ENCODE measurements around the gene ZNF169. TPM values are rescaled to one million over a fixed set of nuclear protein-coding genes. Genes with fewer than 3 reads are reported as not detected.

The ZNF169 gene
- total and polyA plus RNA-seq, 4 donors, result 0.75 to 4.6 (median 1.4) TPM

DNA sequence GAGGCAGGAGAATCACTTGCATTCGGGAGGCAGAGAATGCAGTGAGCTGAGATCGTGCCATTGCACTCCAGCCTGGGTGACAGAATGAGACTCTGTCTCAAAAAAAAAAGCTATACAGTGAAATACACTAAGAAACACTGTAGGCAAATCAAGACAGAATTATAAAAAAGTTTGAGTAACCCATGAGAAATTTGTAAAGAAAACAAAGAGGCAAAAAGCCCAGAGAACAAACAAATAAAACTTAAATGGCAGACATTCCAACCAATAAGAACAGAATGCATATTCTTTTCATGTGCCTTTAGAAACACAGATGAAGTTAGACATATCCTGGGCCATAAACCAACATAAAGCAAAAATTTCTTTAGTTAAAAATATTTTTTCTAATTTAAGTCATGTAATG lies 30.6 kb downstream of the ZNF169 start:
- Histone ChIP-seq H3K4me3 (ENCODE audit: low read depth in 1 of 3, low read length in 3 of 3) (no peak overlapping the region), H3K27ac (ENCODE audit: low read depth in 1 of 2, low read length in 2 of 2) (no peak overlapping the region), H3K4me1 (ENCODE audit: control insufficient read depth in 4 of 4, insufficient read depth in 4 of 4, low read length in 3 of 4) (no peaks in the 10 kb centered on the region), H3K9me3 (ENCODE audit: control insufficient read depth in 4 of 4, low read length in 3 of 4) (no peaks in the 10 kb centered on the region), H3K27me3 (ENCODE audit: control insufficient read depth in 4 of 4, insufficient read depth in 4 of 4, low read length in 3 of 4) (no peaks in the 10 kb centered on the region), H3K9ac (ENCODE audit: low read depth in 1 of 2, low read length in 2 of 2) (no peak overlapping the region), H3K36me3 (ENCODE audit: control insufficient read depth in 4 of 4, insufficient read depth in 3 of 4, low read depth in 1 of 4, low read length in 3 of 4) (peaks cover 0 to 13% (median 7%) of the 10 kb centered on the region in 4 donors)
- TF ChIP-seq, protein P1, sequence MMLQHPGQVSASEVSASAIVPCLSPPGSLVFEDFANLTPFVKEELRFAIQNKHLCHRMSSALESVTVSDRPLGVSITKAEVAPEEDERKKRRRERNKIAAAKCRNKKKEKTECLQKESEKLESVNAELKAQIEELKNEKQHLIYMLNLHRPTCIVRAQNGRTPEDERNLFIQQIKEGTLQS (IDR thresholded peaks at IDR 0.05), result no peak
- no peak for DNase-seq (ENCODE audit: low spot score)
- WGBS, result 96% methylated on average over 2 of the region's 2 CpGs

DNA sequence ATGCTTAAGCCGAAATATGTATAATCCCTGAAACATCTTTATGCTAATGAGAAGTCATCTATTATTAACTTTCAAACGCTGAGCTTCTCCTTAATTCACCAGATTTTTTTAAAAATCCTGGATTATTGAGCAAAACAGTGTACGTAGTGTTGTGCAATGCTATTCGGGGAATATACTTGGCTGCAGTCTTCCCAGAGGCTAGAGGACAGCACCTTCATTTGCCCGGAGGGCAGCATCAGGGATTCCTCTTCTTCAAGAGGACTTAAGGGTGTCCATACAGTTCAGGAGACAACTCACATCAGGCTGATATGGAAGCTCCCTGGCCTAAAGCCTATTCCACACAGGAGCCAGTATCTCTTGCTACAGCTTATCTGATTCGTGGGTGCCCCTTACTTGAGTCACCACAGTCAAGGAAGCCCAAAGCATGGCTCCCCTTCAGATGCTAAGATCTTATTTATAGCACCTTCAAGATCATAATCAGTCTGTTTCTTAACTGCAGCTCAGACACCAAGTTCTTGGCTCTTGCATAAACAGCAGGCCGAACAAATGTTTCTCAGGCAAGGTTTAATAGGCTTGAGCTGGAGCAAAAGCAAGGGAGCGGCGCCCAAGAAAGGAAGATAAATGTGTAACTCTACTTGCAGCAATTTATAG lies 40.0 kb downstream of the ZNF169 start:
- no peak for DNase-seq (ENCODE audit: low spot score)
- WGBS, result 76% methylated on average over 9 of the region's 9 CpGs
- no peak overlapping the region for H3K9ac ChIP-seq (ENCODE audit: low read depth in 1 of 2, low read length in 2 of 2)
- no peak overlapping the region for H3K4me3 ChIP-seq (ENCODE audit: low read depth in 1 of 3, low read length in 3 of 3)
- TF ChIP-seq HNF4G (IDR thresholded peaks at IDR 0.05), result no peak
- TF ChIP-seq HNF4A (conservative IDR thresholded peaks at IDR 0.05), result no peak
- TF ChIP-seq FOXA1 (IDR thresholded peaks at IDR 0.05), result no peak
- TF ChIP-seq, protein P2, sequence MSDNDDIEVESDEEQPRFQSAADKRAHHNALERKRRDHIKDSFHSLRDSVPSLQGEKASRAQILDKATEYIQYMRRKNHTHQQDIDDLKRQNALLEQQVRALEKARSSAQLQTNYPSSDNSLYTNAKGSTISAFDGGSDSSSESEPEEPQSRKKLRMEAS (IDR thresholded peaks at IDR 0.05), result no peak
- TF ChIP-seq, protein P3, sequence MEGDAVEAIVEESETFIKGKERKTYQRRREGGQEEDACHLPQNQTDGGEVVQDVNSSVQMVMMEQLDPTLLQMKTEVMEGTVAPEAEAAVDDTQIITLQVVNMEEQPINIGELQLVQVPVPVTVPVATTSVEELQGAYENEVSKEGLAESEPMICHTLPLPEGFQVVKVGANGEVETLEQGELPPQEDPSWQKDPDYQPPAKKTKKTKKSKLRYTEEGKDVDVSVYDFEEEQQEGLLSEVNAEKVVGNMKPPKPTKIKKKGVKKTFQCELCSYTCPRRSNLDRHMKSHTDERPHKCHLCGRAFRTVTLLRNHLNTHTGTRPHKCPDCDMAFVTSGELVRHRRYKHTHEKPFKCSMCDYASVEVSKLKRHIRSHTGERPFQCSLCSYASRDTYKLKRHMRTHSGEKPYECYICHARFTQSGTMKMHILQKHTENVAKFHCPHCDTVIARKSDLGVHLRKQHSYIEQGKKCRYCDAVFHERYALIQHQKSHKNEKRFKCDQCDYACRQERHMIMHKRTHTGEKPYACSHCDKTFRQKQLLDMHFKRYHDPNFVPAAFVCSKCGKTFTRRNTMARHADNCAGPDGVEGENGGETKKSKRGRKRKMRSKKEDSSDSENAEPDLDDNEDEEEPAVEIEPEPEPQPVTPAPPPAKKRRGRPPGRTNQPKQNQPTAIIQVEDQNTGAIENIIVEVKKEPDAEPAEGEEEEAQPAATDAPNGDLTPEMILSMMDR (IDR thresholded peaks at IDR 0.05; ENCODE audit: low read depth, low read length, missing input control), result no peak
- TF ChIP-seq, protein P4, sequence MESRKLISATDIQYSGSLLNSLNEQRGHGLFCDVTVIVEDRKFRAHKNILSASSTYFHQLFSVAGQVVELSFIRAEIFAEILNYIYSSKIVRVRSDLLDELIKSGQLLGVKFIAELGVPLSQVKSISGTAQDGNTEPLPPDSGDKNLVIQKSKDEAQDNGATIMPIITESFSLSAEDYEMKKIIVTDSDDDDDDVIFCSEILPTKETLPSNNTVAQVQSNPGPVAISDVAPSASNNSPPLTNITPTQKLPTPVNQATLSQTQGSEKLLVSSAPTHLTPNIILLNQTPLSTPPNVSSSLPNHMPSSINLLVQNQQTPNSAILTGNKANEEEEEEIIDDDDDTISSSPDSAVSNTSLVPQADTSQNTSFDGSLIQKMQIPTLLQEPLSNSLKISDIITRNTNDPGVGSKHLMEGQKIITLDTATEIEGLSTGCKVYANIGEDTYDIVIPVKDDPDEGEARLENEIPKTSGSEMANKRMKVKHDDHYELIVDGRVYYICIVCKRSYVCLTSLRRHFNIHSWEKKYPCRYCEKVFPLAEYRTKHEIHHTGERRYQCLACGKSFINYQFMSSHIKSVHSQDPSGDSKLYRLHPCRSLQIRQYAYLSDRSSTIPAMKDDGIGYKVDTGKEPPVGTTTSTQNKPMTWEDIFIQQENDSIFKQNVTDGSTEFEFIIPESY (IDR thresholded peaks at IDR 0.05), result no peak
- no peak for TF ChIP-seq TAF1 (conservative IDR thresholded peaks at IDR 0.05)
- TF ChIP-seq NR2F2 (IDR thresholded peaks at IDR 0.05), result no peak
- TF ChIP-seq RXRA (IDR thresholded peaks at IDR 0.05), result no peak
- no peak for TF ChIP-seq GABPA (IDR thresholded peaks at IDR 0.05 in 1 of 2, conservative IDR thresholded peaks at IDR 0.05 in 1 of 2)
- TF ChIP-seq RAD21 (IDR thresholded peaks at IDR 0.05), result no peak
- TF ChIP-seq JUND (IDR thresholded peaks at IDR 0.05), result no peak
- TF ChIP-seq, protein P1 (IDR thresholded peaks at IDR 0.05), result no peak
- no peak for TF ChIP-seq EGR1 (IDR thresholded peaks at IDR 0.05; ENCODE audit: low read depth in 2 of 2)
- TF ChIP-seq, protein P5, sequence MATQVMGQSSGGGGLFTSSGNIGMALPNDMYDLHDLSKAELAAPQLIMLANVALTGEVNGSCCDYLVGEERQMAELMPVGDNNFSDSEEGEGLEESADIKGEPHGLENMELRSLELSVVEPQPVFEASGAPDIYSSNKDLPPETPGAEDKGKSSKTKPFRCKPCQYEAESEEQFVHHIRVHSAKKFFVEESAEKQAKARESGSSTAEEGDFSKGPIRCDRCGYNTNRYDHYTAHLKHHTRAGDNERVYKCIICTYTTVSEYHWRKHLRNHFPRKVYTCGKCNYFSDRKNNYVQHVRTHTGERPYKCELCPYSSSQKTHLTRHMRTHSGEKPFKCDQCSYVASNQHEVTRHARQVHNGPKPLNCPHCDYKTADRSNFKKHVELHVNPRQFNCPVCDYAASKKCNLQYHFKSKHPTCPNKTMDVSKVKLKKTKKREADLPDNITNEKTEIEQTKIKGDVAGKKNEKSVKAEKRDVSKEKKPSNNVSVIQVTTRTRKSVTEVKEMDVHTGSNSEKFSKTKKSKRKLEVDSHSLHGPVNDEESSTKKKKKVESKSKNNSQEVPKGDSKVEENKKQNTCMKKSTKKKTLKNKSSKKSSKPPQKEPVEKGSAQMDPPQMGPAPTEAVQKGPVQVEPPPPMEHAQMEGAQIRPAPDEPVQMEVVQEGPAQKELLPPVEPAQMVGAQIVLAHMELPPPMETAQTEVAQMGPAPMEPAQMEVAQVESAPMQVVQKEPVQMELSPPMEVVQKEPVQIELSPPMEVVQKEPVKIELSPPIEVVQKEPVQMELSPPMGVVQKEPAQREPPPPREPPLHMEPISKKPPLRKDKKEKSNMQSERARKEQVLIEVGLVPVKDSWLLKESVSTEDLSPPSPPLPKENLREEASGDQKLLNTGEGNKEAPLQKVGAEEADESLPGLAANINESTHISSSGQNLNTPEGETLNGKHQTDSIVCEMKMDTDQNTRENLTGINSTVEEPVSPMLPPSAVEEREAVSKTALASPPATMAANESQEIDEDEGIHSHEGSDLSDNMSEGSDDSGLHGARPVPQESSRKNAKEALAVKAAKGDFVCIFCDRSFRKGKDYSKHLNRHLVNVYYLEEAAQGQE (IDR thresholded peaks at IDR 0.05), result no peak
- no peak for TF ChIP-seq SP1 (IDR thresholded peaks at IDR 0.05)
- TF ChIP-seq YY1 (IDR thresholded peaks at IDR 0.05), result no peak
- TF ChIP-seq FOXA2 (IDR thresholded peaks at IDR 0.05), result no peak
- peaks cover 0 to 3% (median 0%) of the 10 kb centered on the region in 4 donors for H3K36me3 ChIP-seq (ENCODE audit: control insufficient read depth in 4 of 4, insufficient read depth in 3 of 4, low read depth in 1 of 4, low read length in 3 of 4)
- H3K9me3 ChIP-seq (ENCODE audit: control insufficient read depth in 4 of 4, low read length in 3 of 4), result no peaks in the 10 kb centered on the region
- H3K27me3 ChIP-seq (ENCODE audit: control insufficient read depth in 4 of 4, insufficient read depth in 4 of 4, low read length in 3 of 4), result no peaks in the 10 kb centered on the region
- no peak overlapping the region for H3K27ac ChIP-seq (ENCODE audit: low read depth in 1 of 2, low read length in 2 of 2)
- no peaks in the 10 kb centered on the region for H3K4me1 ChIP-seq (ENCODE audit: control insufficient read depth in 4 of 4, insufficient read depth in 4 of 4, low read length in 3 of 4)
